IPS-NIHi11 (cell line): Measurements from ENCODE around the gene SGTA.

Experiments
- DNase-seq: peaks from one replicate; pipeline ENCODE4 v3.0.0; 2012; ENCODE audit warnings: mixed read lengths, low spot score

The SGTA gene, protein sequence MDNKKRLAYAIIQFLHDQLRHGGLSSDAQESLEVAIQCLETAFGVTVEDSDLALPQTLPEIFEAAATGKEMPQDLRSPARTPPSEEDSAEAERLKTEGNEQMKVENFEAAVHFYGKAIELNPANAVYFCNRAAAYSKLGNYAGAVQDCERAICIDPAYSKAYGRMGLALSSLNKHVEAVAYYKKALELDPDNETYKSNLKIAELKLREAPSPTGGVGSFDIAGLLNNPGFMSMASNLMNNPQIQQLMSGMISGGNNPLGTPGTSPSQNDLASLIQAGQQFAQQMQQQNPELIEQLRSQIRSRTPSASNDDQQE

DNA sequence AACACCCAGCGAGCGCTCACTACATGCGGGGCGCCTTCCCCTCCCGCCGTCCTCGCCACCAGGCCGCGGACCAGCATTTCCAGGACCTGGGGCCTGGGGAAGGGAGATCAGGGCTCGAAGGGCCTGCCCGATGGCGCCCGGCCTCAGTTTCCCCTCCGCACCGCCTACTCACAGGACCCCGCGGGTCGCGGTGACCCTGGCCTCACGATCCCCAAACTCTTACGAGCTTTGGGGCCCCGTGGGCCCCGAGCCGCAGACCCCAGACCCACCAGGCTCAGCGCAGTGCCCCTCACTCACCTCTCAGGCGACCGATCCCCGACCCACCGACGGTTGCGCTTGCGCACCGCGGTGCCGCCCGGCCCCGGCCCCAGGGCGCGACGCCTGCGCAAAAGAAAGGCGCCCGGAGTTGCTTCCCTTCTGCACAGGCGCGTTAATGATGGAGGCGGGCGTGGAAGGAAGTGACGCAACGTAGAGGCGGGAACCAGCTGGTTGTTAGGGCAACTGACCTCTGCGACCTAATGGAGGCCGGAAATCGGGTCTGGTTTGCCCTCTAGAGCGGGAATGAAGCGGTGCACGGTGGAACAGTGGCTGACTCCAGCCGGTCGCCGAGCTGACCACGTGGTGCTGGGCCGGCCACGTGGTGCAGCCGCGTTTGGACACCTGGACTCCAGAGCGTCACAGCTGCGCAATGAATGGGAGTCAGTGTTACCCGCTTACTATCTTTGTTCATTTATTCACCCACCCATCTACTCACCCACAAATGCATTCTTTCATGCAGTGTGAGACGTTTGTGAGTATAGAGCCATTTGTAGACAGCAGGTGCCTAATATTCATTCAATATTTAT is at the start of gene SGTA:
Gene SGTA, minus strand, starts transcription at position 338 of the 845 bp plus-strand sequence. CDS start 14,205 bp downstream, outside the sequence.
- DNase-seq, result peak; percentile 99

DNA sequence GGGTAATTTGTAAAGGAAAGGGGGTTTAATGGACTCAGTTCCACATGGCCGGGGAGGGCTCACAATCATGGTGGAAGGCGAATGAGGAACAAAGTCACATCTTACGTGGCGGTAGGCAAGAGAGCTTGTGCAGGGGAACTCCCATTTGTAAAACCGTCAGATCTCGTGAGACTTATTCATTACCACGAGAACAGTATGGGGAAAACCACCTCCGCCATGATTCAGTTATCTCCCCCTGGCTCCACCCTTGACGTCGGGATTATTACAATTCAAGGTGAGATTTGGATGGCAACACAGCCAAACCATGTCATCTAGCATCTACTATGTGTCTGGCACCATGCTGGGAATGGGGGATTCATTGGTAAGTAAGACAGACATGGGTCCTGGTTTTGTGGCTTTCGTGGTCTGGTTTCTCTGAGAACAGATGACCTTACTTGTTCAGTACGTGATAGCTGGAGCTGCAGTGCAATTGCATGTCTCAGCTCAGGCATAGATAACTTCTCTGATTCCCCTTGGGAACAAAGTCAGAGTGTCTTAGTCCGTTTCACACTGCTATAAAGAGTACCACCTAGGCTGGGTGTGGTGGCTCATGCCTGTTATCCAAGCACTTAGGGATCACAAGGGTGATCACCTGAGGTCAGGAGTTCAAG is 44.9 kb upstream of the SGTA start:
- no peak for DNase-seq

DNA sequence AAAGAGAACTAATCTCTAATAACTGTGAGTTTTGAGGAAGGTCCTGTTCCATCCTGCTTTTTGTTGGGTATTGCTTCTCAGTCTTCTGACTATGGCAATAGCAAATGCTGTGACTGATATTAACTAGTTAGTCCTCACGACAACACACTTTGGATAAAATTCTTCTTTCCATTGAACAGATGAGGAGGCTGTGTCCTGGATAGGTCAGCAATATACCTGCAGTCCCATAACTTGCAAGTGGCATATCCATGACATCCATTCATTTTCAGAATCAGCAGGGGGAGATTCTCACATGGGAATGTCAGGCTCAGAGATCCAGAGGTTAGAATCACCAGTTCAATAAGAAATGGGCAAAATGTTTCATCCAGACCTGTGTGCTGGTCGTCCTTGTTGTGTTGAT is 43.9 kb upstream of the SGTA start:
- DNase-seq, result no peak

DNA sequence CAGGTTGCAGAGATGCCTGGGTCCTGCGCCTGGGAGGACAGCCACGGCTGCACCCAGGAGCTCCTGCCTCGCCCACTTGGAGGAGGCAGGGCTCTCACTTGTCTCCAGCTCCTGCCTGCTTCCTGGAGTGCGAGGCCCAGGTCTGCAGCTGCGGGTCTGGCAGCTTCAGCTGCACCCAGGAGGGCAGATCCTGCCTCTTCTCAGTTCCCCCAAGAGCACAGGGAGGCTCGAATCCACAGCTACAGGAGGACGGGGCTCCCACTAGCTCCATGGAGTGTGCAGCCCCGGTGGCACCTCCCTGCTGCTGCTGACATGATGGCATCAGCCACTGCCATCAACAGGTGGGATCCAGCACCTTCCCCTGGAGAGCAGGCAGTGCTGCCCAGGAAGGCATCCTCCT is 41.1 kb upstream of the SGTA start:
- no peak for DNase-seq

DNA sequence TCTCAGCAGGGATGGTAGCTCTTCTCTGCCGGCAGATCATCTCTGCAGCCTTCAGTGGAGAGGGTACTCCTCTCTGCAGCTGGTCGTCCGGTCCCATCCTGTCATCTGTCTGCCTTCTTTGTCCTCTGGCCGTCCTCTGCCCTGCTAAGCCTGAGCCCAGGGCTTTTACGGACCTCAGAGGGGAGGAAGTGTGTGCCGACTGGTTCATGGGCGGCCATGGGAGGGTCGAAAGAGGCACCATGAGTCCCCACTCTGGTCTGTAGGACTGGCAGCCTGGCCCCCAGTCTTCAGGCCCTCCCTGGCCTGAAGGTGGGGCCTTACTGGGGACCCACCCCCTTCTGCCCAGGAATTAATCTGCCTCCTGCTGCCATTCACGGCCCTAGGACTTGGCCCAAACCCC is 40.6 kb upstream of the SGTA start:
- DNase-seq, result no peak

DNA sequence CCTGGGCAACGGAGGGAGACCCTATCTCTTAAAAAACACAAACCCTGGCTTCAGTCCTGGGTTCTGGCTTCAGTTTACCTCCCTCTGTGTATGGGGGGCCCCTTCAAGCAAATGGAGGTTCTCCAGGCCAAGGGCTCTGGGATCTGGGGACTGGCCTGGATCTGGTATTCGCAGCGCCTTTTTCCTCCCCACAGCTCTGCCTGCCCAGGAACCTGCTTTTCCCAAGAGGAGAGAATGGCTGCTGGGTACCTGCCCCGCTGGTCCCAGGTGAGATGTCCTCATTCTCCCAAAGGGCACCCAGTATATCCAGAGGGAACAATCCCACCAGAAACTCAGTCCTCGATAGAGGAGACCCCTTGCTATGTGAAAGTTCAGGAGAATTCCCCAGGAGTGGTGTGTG is 39.8 kb upstream of the SGTA start:
- DNase-seq, result no peak

DNA sequence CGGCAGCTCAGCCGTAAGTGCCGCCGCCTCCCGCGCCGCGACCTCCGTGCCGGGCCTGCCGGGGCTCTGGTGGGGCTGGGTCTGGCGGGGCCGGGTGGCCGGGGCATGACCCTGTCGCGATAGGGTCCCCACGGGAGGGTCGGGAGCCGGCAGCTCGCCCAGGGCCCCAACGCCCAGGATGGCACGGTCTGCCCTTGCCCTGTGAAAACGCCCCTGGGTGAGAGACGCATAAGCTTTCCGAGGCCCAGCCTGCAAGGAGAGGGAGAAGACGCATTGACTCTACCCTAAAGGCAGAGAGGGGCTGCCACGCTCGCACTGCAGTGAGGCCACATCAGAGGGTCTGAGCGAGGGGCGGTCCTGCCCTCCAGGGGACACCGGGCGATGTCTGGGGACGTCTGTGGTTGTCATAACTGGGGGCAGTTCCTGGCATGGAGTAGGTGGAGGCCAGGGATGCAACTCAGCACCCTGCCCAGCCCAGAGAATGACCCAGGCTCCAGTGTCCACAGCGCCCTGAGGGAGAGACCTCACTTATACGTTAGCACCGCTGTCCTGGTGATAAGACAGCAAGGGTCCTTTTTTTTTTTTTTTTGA is 37.1 kb upstream of the SGTA start:
- no peak for DNase-seq

DNA sequence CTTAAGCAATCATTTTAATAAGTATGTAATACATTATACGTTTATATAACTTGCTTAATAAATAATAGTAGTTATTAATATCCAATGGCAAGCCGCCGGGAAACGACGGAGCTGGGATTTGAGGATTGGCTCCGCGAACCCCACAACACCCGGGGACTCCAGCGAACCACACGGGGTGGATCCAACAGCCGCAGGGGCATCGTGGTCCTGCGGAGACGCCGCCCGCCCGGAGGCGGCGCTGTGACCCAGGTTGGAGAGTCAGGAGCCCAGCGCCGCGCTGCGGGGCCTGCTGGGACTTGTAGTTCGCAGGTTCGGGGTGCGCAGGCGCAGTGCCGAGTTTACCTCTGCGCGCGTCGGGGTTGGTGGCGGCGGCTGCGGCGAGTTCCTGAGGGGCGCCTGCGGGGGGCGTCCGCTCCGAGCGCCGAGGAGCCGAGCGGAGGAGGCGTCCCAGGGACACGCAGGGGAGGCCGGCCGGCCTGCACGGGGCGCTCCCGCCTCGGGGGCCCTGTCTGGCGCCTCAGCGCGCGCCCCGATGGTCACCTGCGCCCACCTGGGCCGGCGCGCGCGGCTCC is 36.6 kb upstream of the SGTA start, which contains the start of gene ZNF554:
Gene ZNF554, plus strand, starts transcription at position 329 of the 572 bp plus-strand sequence. Its CDS starts 204 bp downstream, at position 533.
- DNase-seq, result peak; percentile 97

DNA sequence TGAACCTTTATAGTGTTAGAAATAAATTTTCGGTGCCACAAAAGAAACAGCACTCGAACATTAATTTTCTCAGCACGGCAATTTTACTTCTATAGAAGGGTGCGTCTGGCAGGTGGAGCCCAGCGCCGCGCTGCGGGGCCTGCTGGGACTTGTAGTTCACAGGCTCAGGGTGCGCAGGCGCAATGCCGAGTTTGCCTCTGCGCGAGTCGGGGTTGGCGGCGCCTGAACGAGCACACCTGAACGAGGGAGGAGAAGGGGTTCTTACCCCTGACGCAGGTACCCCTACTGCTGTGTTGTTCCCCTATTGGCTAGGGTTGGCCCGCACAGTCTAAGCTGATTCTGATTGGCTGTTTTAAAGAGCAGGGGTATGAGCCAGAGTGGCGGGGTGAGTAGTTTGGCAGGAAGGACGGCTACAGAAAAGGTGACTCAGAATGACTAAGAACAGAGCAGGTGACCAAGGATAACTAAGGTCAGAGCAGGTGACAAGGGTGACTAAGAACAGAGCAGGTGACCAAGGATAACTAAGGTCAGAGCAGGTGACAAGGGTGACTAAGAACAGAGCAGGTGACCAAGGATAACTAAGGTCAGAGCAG is 34.3 kb upstream of the SGTA start:
- DNase-seq, result peak; percentile 16

DNA sequence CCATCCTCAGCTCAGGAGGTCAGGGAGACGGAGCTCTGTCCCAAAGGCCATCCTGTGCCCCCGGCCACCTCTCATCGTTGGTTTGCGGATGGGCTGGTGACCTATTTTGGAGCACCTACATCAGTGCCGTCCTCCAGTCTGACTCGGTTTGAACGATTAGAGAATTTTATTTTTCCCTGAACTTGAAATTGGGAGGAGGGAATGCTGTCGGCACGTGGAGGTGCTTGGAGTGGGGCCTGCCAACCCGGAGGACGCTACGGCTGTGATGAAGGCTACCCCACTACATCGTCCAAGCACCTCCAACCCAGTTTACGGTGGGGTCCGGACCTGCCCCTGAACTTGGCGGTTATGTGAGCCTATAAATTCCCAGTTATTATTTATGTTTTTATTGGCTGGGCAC is 33.6 kb upstream of the SGTA start:
- no peak for DNase-seq

DNA sequence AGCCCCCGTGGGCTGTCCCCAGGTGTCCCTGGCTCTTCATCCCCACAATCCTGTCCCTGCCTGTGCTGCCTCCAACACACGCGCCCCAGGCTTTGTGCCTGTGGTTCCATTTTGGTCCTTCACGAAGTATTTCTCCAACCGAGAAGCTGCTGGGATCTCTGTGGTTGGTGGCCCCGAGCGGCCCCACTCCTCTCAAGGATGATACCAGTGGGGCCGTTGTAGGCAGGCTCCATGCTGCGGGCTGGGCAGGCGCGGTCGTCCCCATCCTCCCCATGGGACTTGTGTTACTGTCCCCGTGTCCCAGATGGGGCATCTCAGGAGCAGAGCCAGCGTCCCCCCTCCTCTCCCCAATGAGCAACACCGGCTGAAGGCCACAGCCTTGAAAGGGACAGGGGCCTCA is 32.9 kb upstream of the SGTA start:
- peak; percentile 11 for DNase-seq

DNA sequence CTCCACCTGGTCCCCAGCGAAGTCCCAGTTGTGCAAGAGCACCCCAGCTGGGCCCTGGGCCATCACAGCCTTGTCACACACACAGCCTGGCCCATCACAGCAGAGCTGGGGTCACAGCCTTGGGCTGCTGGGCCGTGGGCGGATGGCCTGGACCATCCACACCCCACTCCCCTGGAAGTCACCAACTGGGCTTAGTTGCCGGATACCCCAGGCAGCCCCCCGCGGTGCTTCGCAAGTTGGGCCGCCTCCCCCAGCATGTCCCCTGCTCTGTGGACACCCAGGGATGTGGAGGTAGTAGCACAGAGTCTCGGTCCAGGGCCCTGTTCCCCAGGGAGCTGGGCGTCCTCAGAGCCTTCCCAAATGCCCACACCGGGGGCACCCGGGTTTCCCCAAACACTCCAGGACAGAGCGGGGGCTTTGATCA is 32.1 kb upstream of the SGTA start:
- peak; percentile 11 for DNase-seq

DNA sequence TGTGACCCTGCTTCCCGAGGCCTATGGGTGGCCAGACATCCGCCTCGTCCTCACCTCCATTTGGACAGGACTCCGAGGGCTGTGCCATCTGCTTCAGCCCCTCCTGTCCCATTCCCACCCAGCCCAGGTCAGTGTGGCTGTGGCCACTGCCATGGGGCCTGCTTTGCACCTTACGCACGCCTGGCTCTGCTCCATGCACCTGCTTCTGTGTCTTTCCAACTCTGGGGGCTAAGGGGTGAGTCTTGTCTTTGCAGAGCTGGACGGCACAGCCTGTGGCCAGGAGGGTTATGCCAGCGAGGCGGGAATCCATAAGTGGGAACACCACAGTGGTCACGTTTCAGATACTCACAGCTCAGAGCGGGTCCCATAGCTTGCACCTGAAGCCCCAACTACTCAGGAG is 31.4 kb upstream of the SGTA start:
- DNase-seq, result no peak

DNA sequence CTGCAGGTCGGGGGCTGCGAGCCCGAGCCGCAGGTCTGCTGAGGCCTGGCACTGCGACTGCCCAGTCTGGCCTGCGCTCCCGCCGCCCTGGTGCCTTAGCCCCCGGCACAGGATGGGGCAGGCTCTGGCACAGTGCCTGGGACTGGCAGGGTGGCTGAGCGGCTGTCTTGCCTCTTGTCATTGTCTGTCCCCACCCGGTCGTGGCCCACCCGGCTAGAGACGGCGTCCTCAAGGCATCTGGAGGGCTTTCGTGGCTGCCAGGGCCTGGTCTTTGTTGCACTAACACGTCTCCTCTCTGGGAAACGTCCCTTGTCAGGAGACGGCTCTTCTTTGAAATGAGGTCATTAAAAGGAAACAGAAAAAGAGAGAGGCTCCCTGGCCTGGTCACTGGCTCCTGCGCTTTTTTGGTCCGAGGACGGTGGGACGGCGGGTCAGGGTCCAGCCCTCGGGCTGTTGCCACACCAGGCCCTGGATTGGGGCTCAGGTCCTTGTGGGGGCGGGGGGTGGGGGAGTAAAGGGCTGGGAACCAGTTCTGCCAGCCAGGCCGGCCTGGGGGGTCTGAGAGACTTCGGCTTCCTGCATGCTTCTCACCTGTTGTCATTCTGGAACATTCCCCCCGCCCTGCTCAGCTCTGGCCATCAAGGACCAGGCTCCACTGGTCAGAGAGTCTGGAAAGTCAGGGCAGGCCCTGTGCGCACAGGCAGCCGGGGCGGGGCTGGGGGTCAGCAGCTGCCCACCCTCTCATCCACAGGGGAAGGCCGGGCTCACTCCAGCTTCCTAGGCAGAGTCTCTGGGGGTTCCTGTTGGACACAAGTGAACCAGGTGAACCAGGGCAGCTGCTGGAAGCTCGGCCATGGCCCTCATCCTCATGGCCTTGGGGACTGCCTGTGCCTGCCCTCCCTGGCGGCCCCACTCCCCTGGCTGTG is 30.4 kb upstream of the SGTA start:
- DNase-seq, result peak; percentile 19

DNA sequence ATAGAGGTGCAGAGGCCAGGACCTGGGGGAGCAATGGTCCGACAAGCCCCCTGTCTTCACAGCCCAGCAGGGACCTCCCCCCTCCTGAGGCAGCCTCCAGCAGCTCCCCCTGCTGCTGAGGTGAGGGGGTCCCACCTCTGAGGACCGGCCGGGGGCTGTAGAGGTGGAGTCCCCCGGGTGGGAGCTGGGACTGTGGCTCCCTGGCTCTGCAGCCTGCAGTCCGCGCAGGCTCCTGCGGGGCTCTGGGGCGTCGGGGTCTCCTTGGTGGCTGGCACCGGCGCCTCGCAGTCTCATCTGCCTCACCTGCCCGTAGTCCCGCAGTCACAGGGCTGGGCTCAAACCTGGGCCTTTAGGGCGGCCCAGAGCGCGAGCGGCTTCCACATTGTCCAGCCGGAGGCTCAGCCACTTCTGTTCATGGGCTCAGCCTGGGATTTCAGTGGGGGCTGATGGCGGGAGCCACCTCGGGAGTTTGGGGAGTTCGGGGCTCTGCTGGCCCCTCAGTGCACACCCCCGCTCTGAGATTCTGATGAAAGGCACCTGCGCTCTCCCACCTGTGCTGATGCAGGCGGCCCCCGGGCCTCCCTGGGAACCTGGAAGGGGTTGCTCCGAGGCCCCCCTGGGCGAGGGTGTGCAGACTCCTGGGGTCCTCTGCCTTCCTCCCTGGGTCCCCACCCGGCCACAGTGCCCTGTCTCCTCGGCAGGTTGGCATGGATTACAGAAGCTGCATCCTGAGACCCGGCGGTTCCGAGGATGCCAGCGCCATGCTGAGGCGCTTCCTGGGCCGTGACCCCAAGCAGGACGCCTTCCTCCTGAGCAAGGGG is 29.6 kb upstream of the SGTA start:
- peak; percentile 22 for DNase-seq

DNA sequence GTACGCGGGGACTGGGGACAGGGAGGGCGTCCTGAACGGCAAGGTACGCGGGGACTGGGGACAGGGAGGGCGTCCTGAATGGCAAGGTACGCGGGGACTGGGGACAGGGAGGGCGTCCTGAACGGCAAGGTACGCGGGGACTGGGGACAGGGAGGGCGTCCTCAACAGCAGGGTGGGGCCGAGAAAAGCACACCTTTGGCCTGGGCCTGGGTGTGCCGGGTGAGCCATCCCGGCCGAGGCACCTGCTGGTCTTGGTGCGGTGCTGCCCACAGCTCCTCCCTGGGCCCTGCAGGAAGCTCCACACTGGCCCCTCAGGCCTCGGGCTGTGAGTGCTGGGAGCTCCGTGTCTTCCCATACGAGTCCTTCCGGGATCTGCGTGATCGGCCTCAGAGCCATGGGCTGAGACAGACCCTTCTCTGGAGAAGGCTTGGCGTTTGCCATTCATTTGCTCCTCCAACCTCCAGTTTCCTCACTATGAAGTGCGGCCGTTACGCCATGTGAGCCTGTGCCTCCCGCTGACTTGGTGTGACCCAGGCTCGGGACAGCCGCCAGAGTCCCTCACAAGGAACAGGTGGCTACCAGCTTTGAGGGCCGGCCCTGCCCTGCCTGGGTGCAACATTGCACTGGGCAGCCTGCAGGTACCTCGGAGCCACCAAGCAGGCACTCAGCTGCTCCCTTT is 28.8 kb upstream of the SGTA start:
- DNase-seq, result peak; percentile 10

DNA sequence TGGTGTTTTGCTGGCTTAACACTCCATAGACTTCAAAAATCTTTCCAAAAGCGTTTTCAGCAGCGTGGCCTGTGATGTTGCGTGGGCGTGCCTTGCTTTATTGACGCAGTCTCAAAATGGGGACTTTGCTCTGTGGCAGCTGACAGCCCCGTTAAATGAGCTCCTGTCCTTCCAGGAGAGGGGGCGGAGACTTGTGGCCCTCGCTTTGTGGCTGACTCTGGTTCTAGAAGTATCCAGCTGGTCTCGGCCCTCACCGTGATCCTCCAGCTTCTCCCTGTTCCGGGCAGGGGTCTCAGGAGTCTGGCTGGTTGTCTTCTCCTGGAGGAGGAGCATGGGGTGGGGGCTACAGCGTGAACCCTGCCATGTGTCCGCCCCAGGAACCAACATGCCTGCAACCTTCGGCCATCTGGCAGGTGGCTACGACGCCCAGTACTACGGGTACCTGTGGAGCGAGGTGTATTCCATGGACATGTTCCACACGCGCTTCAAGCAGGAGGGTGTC is 28.2 kb upstream of the SGTA start:
- DNase-seq, result no peak
